Stimulated activated CD8-positive, alpha-beta memory T cell treated with anti-CD3 and anti-CD28 coated beads, Interleukin-15, amount 100 ng/mL, for 4 hours (primary cell): ENCODE data around the gene DRC3.

Source experiments
- DNase-seq, 2 donors: peaks; one replicate each; pipeline ENCODE4 v3.0.0-alpha.2; 2020; ENCODE audit warnings: low read depth in 2 of 2

DRC3 gene

GRCh38 chr17:18021372-18021771, 48.7 kb downstream of the DRC3 start:
- no peak for DNase-seq

DNA sequence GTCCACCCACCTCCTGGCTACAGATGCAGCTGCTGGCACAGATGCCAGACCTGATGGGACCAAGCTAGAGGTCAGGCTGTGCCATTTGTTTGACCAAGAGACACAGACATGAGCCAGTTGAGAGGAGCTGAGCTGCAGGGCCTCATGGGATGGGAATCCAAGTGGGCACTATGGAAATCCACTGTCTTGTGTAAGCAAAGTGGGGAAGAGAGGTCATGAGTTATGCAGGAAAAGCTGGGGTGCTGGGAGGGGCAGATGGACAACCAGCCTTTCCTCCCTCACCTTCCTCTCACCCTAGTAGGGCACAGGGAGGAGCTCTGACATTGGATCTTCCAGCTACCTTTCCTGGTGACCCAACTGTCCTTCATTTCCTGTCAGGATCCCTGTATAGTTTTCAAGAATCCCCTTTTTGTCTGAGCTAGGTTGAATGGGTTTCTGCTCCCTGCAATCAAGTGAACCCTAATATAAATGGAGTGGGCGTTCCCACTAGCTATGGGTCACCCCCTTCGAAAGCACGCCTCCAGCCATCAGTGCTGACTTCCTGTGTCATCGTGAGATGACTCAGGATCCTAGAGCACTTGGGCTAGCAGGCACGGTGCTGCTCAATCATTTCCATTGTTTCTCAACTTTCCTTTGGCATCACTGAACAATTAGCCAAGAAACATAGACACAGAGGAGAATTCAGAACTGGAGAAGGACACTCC, 52.7 kb downstream of the DRC3 start:
- no peak for DNase-seq

DNA sequence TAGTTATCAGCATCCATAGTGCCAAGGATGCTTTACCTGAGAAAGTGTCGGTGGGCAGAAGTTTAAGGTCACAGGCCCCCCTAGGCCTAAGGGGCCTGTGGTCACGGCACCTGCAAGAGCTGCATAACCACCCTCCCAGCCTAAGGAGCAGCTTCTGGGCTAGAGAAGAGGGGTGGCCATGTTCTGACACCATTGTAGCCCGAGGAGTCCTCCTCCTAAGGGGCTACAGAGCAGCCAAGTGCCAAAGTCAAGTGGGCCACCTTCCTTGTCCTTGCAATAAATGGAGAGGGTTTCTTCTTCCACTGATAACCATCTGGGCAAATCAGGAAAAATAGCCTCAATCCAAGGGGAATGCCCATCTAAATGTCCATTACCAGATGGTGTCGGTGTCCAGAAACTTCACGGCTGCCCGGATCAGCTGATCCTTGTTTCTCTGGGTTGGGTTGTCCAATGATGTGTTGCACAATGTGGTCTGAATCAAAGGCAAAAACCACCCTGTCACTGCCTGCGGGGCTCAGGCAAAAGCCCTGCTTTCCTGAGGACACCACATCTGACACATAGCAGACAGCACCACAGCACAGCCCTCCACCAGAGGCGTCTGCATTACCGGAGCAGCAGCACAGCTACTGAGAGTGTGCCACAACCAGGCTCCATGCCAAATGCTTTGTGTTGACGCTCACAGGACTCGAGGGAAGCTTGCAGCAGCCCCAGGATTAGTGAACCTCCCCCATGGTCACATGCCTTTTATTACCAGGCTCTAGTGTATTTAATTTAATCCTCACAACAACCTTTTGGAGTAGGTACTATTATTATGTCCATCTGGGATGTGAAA, 53.5 kb downstream of the DRC3 start:
- no peak for DNase-seq

DNA sequence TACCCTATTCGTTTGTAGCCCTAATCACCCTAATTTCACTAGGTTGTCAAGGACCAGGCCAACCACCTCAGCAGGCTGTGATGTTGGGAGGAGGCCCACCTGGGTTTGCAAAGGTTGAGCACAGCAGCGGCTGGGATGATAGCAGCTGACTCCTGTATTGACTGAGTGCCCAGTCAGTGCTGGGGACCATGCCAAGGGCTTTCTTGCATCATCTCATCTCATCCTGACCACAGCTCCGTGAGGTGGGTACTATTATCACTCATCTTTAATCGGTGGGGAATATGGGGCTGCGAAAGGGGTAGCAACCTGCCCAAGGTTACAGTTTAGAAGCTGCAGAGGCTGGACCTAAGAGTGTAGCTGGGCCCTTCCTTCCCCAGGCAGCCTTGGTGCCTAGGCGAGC, 54.6 kb downstream of the DRC3 start:
- DNase-seq, result no peak

GRCh38 chr17:18028114-18028951, 55.7 kb downstream of the DRC3 start:
- DNase-seq, result no peak

DNA sequence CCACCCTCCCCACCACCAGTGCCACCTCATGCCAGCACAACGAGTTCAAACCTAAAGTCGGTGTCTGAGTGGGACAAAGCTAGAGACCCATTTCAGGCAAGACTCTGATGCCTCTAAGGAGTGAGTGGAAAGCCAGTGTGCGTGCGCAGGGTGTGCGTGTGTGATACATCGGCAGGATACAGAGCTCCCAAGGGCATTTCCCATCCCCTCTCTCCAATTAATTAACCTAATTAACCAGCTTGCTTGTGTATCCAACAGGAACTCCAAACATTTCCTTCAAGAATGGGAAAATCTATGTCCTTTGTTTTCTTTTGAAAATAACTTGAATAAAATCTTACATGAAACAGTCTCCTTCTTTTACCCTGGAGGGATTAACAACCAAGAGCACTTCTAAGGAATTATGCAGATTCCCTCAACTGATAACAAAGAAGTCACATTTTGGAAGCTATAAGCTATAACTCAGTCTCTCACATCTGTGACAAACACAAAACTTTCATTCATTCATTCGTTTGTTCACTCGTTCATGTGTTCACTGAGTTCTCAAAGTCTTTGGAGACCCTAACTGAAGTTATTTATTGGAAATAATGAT, 56.4 kb downstream of the DRC3 start:
- DNase-seq, result no peak

GRCh38 chr17:18031955-18032354, 59.3 kb downstream of the DRC3 start:
- DNase-seq, result no peak

- peak in 1 of 2 donors; percentile 33 for DNase-seq
Measured at GRCh38 chr17:18033442-18034099, 60.9 kb downstream of the DRC3 start.

DNA sequence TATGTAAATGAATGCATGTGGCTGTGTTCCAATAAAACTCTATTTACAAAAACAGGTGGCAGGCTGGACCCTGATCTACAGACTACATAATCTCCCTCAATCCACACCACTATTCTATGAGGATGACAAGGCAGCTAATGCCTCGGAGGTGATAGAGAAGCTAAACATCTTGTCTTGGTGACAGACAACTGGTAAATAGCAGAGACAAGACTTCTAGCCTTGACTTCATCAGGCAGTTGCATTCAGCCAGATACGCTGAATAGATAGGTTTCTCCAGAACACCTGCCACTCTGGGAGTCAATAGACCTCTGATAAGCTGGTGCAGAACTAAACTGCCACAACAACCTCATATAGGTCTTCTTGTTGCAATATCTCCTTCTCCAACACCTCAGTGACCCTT, 63.0 kb downstream of the DRC3 start:
- no peak for DNase-seq

DNA sequence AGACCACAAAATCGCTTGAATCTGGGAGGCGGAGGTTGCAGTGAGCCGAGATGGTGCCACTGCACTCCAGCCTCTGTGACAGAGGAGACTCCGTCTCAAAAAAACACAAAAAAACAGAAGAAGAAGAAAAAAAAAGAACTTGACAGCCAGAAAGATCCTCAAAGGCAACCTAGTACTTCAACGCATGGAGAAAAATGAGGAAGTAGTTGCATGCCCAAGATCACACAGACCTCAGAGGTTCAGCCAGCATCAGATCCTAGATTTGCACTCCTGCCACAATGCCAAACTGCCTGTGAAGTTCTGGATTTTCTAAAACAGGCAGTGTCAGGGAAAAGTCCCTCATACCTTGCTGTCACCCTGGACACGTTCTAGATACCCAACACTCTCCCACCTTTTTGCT, 64.8 kb downstream of the DRC3 start:
- no peak for DNase-seq

GRCh38 chr17:18038149-18038850, 65.6 kb downstream of the DRC3 start:
- DNase-seq, result no peak

DNA sequence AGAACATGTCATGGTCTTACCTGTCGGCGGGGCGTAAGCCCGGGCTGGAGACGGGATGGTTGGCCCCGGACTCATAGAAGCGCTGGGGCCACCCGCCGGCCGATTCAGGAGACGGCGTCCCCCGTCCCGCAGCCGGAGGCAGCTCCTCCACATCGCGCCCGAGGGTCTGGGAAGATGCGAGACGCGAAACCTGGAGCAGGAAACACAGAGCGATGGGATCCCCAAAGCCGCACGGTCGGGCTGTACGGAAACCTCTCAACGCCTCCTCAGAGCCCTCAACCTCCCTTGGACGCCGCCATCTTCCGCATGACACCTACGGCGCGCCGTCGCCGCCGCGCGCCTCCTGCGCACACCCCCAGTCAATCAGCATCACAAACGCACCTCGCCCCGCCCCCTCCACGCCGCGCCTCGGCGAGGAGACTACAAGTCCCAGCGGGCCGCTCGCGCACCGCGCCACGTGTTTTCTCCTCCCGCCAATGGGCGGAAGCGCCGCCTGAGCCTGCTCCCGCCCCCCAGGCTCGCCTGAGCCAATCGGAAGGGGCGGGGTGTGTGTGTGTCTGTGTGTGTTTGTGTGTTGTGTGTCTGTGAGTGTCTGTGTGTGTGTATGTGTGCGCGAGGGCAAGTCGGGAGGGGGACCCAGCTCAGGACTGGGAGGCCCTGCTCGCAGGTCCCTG, 66.3 kb downstream of the DRC3 start, which contains the start of the genes ATPAF2 and GID4:
Gene ATPAF2 (minus strand): TSS at position 308 of the 674 bp plus-strand sequence. CDS start 155 bp downstream, at position 153.
Gene GID4 (plus strand): TSS at position 548 of the 674 bp plus-strand sequence. CDS start 57 bp downstream, at position 605.
- DNase-seq, result peak; percentile 98 to 99

DNA sequence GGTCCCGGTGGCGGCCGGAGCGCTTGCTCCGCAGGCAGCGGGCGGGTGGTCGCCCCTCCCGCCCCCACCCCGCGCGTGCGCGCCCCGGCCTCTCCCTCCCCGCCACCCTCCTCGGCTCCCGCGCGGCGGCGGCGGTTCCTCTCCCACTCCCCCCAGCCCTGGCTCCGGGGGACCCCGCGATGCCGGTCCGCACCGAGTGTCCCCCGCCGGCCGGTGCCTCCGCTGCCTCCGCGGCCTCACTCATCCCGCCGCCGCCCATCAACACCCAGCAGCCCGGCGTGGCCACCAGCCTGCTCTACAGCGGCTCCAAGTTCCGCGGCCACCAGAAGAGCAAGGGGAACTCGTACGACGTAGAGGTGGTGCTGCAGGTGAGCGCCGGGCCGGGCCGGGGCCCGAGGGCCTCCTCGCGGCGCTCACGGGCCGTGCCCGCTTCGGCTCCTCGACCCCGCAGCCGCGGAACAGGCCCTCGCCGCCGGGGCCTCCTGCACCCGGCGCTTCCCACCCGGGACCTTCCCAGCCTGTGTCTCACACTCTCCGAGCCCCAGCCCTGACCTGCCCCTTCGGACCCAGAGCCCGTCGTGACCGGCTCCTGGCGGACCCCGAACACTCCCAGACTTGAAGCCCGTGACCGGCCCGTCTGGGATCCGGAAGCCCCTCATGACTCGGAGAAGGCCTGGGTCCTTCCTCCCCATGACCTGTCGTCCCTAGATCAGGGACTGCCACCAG, 67.0 kb downstream of the DRC3 start:
- DNase-seq, result no peak

DNA sequence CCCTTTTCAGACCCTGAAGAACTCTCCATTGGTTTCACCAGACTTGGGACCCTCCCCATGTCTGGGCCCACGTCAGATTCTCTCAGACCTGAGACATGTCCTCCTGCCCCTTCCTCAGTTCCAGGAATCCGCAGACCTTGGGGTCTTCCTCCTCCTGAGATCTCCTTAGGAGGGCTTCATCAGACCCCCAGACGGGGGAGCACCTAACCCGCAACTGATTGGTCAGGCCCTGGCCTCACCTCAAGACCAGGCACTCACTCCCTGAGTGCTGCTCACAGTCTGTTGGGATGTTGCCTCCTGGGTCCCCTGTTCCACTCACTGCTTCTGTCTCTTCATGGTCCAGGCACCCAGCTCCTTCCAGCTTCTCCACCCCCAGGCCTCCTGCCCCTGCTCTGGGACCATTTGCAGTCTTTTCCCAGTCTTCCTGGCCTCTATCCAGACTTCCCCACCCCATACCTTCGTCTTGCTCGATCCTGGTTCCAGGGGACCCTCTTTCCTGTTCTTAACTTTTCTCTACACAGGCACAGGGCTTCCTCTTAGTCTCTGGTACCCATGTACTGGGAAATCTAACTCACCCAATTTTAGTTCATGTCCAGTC, 67.7 kb downstream of the DRC3 start:
- DNase-seq, result no peak

GRCh38 chr17:18041776-18042175, 69.1 kb downstream of the DRC3 start:
- no peak for DNase-seq

DNA sequence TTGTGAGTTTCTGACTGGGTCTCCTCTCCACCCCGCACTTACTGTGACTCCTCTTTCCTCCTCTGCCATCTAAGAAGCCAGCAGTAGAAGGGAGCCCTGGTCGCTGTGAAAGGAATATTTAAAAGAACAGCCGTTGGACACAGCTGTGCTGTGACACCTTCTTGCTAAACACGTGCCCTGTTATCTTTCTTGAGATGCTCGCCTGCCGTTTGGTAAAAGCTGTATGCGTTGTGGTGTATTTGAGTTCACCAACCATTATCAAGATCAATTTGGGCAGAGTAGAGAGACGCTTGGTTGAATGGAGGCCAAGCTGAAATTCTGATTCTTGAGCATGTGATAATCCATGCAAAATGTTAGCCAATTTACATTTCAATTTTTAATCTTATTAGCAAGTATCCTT, 70.3 kb downstream of the DRC3 start:
- DNase-seq, result no peak

DNA sequence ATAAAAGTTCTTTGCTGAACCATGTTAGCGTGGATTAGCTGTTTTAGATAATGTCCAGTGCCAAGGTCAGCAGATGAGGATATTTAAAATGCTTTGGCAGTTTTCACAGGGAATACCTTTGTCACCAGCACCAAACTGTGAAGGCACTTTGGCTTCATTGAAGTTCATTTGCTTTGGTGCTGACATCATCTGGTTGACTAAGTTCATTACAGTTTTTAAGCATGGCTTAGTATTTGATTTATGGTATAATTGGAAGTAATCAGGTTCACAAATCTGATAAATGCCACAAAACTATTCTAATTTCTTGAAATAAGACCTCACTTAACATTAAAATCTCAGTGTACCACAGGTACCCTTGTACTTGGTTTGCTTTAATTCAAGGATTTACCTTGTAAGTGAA, 70.8 kb downstream of the DRC3 start:
- DNase-seq, result no peak

- DNase-seq, result no peak
Measured at GRCh38 chr17:18044609-18045008, 71.9 kb downstream of the DRC3 start.
